Fibroblast of pulmonary artery (primary cell): ENCODE measurements around the gene CEACAM21.

Source experiments
- DNase-seq: peaks from one replicate; pipeline ENCODE4 v3.0.0-alpha.2; 2010; ENCODE audit warnings: low read depth
- H3K4me3 ChIP-seq: replicated peaks from 2 replicates; pipeline ENCODE4 v1.5.1; 2011; ENCODE audit warnings: low read depth, mild to moderate bottlenecking, control low read depth, low read length, moderate library complexity
- CTCF ChIP-seq: IDR thresholded peaks from 2 replicates; pipeline ENCODE4 v1.5.1; 2011; ENCODE audit warnings: mild to moderate bottlenecking, control low read depth, low read length, inconsistent platforms; ENCODE audit errors: missing control alignments

The CEACAM21 gene

GRCh38 chr19:41621226-41621625 is 45.3 kb downstream of the CEACAM21 start:
- DNase-seq: no peak
- no peak for TF ChIP-seq CTCF

GRCh38 chr19:41621654-41622053 is 45.7 kb downstream of the CEACAM21 start:
- no peak for TF ChIP-seq CTCF
- no peak overlapping the region for H3K4me3 ChIP-seq
- no peak for DNase-seq

More at GRCh38 chr19:41621226-41621625, 45.3 kb downstream of the CEACAM21 start:
- H3K4me3 ChIP-seq: no peak overlapping the region

- no peak for TF ChIP-seq CTCF
- no peak for DNase-seq
- no peak overlapping the region for H3K4me3 ChIP-seq
Observed at GRCh38 chr19:41623360-41623759, 47.4 kb downstream of the CEACAM21 start.

- no peak for DNase-seq
- no peak overlapping the region for H3K4me3 ChIP-seq
- no peak for TF ChIP-seq CTCF
Observed at GRCh38 chr19:41624515-41624914, 48.5 kb downstream of the CEACAM21 start.

GRCh38 chr19:41624937-41625336 is 49.0 kb downstream of the CEACAM21 start:
- TF ChIP-seq CTCF: no peak
- H3K4me3 ChIP-seq: no peak overlapping the region
- DNase-seq: no peak

- no peak for TF ChIP-seq CTCF
- H3K4me3 ChIP-seq: no peak overlapping the region
- DNase-seq: no peak
Observed at GRCh38 chr19:41626278-41626677, 50.3 kb downstream of the CEACAM21 start.

GRCh38 chr19:41626877-41627276 is 50.9 kb downstream of the CEACAM21 start, which contains the start of gene CEACAM4:
TSS of gene CEACAM4 (minus strand) at chr19:41627074. CDS start at chr19:41626963, 111 bp downstream.
- TF ChIP-seq CTCF: no peak
- no peak for DNase-seq
- no peak within 1 kb of the TSS for H3K4me3 ChIP-seq
